Stimulated activated CD8-positive, alpha-beta memory T cell treated with anti-CD3 and anti-CD28 coated beads, Interleukin-15, amount 100 ng/mL, for 24 hours (primary cell): ENCODE measurements around the gene ATRIP.

Experiments
- DNase-seq: peaks from one replicate; pipeline ENCODE4 v3.0.0-alpha.2; 2020; ENCODE audit warnings: low read depth

ATRIP gene

DNA sequence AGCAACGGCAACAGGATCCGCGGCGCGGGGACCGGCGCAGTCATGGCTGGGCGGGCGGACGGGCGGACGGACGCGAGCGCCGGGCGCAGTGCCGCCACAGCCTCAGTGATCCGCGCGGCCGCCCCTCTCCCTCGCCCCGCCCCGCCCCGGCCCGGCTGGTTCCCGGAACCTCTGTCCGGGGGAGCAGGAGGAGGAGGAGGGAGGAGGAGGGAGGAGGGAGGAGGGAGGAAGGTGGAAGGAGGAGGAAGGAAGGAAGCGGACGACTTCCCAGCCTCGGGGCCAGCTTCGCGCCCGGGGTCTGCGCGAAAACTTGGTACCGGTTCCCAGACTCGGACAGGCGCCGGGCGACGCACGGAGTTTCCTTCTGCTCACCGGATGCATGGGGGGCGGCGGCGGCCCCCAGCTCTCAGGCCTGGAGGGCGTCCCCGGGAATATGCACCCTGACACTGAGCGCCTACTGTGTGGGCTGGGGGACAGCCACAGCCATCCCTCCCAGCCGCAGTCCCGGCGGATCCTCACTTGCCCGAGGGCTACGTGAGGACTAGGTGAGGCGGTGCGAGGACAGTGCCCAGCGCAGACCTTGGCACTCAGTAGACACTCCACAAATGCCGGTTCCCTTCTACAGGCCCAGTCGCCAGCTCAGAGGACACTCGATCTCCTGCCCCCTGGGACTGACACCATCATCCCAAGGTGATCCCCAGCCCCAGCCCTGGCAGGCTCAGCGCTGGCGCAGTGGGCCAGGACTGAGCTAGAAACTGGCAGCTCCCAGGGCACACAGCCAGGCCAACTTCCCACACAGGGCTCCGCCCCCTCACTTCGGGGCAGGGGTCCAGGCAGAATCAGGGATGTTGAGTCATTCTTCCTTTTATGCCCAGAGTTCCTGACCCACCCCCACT, 57.8 kb downstream of the ATRIP start, which contains the start of gene SHISA5:
SHISA5 (minus strand) TSS at position 124 of the 896 bp plus-strand sequence; CDS start at position 44, 80 bp downstream.
- no peak for DNase-seq

- DNase-seq: no peak
Measured at GRCh38 chr3:48505146-48505545, 58.6 kb downstream of the ATRIP start.

- DNase-seq: no peak
Measured at GRCh38 chr3:48505968-48506504, 59.5 kb downstream of the ATRIP start.

DNA sequence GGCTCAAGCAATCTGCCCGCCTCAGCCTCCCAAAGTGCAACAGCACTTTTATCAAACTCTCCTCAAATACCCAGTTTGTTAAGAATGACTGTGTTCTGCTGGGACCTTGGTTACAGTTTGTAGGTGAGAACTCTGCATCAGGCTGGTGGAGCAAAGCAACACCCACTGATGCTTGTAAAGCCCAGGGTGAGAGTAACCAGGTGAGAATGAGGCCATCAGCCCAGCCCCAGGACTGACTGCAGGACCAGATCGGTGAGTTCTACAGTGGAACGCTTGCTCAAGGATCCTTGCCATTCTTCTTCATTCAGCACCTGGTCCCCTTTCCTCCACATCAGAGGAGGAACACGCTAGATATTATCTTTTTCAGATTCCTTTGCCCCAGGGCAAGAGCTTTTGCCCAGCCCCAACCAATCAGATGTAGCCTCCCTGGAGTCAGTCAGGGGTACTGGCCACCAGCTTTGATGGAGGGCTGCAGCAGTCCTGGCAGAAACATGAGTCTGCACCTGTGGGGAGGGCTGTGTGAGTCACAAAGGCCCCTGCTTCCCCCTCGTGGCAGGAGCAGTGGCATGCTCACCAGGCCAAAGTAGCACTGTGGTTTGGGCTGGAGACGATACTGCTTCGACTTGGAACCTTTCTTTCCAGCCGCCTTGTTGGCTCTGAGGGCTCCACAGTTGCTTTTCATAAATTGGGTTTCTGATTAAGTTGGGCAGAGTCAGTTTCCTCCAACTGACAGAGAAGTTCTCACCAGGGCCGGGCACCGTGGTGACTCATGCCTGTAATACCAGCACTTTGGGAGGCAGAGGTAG, 60.9 kb downstream of the ATRIP start:
- no peak for DNase-seq

DNA sequence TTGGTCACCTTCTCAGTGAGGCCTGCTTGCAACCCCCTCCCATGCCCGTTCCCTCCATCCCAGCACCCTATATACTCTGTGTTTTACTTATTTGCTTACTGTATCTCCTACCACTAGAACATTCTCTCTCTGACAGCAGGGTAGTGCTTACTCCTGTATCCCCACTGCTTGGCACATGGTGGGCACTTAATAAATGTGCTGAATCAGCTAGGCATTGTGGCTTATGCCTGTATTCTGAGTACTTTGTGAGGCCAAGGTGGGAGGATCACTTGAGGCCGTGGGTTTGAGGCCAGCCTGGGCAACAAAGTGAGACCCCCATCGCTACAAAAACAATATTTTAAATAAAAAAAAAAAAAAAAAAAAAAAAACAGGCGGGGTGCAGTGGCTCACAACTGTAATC, 65.0 kb downstream of the ATRIP start:
- DNase-seq: no peak

DNA sequence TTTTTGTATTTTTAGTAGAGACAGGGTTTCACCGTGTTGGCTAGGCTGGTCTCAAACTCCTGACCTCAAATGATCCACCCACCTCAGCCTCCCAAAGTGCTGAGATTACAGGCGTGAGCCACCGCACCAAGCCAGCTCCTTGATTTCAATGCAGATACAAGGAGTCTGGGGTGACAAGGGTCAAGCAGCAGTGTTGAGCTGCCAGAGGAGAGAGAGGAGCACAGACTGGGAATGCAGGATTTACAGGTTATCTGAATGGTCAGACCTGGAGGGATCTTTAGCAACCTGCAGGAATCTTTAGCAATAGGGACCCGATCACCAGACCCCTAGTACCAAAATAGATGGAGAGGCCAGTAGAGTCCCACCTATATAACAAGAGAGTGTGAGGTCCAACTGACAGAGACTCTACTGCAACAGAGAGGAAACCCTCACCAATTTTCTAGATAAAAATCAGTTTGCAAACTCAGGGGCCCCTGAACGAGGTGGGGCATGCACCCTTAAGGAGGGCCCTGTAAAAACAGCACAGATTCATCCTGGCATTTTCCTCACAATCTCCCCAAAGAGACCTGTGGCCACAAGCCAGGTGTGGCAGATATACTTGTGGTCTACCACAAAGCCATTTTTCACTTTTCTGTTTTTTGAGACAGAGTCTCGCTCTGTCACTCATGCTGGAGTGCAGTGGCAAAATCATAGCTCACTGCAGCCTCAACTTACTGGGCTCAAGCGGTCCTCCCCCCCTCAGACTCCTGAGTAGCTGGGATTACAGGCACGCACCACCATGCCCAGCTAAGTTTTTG, 68.1 kb downstream of the ATRIP start:
- DNase-seq: no peak
